ENCODE data around the gene FADS2.

DNA sequence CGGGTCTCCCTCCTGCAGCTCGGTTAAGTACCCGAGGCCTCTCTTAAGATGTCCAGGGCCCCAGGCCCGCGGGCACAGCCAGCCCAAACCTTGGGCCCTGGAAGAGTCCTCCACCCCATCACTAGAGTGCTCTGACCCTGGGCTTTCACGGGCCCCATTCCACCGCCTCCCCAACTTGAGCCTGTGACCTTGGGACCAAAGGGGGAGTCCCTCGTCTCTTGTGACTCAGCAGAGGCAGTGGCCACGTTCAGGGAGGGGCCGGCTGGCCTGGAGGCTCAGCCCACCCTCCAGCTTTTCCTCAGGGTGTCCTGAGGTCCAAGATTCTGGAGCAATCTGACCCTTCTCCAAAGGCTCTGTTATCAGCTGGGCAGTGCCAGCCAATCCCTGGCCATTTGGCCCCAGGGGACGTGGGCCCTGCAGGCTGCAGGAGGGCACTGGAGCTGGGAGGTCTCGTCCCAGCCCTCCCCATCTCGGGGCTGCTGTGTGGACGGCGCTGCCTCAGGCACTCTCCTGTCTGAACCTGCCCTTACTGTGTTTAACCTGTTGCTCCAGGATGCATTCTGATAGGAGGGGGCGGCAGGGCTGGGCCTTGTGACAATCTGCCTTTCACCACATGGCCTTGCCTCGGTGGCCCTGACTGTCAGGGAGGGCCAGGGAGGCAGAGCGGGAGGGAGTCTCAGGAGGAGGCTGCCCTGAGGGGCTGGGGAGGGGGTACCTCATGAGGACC is 38.3 kb downstream of the FADS2 start:
- TF ChIP-seq FOXA1 (IDR thresholded peaks at IDR 0.05) (no peak), SP1 (IDR thresholded peaks at IDR 0.05) (no peak), TARDBP (IDR thresholded peaks at IDR 0.05) (no peak), BHLHE40 (IDR thresholded peaks at IDR 0.05; ENCODE audit: borderline replicate concordance) (no peak), FOXK2 (IDR thresholded peaks at IDR 0.05) (no peak), SUZ12 (IDR thresholded peaks at IDR 0.05) (no peak), HDGF (IDR thresholded peaks at IDR 0.05; ENCODE audit: borderline replicate concordance) (no peak), LEF1 (IDR thresholded peaks at IDR 0.05; ENCODE audit: borderline replicate concordance) (no peak)
- TF ChIP-seq, protein P1, sequence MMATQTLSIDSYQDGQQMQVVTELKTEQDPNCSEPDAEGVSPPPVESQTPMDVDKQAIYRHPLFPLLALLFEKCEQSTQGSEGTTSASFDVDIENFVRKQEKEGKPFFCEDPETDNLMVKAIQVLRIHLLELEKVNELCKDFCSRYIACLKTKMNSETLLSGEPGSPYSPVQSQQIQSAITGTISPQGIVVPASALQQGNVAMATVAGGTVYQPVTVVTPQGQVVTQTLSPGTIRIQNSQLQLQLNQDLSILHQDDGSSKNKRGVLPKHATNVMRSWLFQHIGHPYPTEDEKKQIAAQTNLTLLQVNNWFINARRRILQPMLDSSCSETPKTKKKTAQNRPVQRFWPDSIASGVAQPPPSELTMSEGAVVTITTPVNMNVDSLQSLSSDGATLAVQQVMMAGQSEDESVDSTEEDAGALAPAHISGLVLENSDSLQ (IDR thresholded peaks at IDR 0.05) = no peak

Data from HEK293T (cell line).